HL-60/S4 (cell line): ENCODE data around the gene UGT1A5.
"Not testable (repeated sequence)": the region's sequence is repeated elsewhere in the genome, so short reads cannot be mapped to it uniquely, and the experiment has no call there.

Source experiments
- in situ Hi-C: fragments of 300-500 bp; cut with MboI; formaldehyde crosslinking; loops from 2 replicates; pipeline ENCODE4 v1.14.3; 2022; ENCODE audit warnings: low sequenced_read_pairs

The UGT1A5 gene

DNA sequence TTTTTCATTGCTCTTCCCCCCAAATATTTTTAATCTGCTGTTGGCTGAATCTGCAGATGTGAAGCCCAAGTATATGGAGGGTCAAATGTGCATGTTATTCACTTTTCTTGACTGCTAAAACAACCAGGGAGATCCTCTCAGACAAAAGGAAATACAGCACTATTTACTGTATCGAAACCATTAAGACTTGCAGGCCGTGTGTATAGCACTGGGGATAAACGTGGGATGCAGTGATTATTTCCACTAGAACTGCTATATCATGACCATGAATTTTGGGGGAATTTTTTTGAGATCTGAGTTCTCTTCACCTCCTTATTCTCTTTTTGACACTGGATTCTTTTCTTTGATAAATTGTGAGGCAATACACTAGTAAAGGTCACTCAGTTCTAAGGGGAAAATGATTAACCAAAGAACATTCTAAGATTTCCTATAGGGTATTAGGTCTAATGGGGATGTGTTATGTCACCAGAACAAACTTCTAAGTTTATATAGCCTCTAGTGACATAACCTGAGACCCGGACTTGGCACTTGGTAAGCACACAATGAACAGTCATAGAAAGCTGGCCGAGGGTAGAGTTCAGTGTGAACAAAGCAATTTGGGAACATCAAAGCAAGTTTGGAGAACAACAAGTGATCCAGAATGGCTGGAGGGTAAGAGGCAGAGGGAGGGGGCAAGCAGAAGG lies 32.5 kb downstream of the UGT1A5 start:
- in situ Hi-C loops: no loop called here

DNA sequence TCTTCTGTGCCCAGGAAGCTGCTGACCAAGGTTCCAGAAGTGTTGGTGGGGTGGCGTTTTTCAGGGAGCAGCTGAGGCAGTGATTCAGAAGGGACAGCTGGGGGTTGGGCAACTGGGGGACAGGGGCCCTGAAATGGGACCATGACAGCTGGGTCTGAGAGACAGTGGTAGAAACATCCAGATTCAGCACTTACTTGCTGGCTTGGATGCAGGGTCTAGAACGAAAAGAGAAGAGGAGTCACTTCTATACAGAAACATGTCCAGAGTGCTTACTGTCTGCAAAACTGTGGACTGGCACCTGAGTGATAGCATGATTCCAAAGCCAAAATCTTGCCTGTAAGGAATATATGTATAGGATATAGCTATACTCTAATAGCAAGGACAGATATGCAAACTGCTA lies 33.1 kb downstream of the UGT1A5 start:
- in situ Hi-C loops: not testable (repeated sequence)

DNA sequence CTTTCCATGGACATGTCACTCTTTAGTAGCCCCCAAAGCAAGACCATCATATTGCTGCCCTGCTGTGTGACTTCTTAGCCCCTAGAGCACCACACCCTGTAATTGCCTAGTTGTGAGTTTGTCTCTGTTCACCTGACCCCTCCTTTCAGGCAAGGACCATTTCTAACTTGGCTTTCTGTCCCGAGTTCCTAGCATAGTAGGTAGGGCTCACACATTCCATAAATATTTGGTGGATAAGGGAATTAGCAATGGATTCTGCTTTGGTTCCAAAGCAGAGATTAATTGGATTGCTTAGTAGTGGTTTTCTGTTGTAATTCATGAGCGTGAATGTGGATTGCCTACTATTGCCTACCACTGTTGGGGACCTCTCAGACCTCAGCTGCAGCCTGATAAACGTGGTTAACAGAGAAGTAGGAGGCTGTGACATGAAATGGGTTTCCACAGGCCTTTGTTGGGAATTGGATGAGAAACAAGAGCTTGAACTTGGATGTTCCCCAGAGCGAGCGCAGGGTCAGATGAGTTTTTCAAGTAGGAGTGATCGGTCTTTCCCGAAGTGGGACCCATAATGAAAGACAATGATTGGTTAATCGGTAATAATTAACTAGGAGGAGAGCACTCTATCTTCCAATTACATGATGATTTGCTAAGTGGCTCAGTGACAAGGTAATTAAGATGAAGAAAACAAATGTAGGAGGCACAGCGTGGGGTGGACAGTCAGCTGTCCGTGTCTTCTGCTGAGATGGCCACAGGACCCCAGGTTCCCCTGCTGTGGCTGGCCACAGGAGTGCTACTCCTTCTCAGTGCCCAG lies 34.0 kb downstream of the UGT1A5 start:
- in situ Hi-C loops: no loop called here

DNA sequence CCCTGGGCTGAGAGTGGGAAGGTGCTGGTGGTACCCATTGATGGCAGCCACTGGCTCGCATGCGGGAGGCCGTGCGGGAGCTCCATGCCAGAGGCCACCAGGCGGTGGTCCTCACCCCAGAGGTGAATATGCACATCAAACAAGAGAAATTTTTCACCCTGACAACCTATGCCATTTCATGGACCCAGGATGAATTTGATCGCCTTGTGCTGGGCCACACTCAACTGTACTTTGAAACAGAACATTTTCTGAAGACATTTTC lies 34.5 kb downstream of the UGT1A5 start:
- in situ Hi-C loops: no loop called here

DNA sequence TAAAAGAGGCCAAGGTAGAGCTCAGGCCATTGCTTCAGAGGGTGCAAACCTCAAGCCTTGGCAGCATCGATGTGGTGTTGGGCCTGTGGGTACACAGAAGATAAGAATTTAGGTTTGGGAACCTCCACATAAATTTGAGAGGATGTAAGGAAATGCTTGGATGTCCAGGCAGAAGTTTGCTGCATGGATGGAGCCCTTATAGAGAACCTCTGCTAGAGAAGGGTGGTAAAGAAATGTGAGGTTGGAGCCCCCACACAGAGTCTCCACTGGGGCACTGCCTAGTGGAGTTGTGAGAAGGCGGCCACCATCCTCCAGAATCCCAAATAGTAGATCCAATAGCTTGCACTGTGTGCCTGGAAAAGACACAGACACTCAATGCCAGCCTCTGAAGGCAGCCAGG lies 38.0 kb downstream of the UGT1A5 start:
- in situ Hi-C loops: not testable (repeated sequence)

DNA sequence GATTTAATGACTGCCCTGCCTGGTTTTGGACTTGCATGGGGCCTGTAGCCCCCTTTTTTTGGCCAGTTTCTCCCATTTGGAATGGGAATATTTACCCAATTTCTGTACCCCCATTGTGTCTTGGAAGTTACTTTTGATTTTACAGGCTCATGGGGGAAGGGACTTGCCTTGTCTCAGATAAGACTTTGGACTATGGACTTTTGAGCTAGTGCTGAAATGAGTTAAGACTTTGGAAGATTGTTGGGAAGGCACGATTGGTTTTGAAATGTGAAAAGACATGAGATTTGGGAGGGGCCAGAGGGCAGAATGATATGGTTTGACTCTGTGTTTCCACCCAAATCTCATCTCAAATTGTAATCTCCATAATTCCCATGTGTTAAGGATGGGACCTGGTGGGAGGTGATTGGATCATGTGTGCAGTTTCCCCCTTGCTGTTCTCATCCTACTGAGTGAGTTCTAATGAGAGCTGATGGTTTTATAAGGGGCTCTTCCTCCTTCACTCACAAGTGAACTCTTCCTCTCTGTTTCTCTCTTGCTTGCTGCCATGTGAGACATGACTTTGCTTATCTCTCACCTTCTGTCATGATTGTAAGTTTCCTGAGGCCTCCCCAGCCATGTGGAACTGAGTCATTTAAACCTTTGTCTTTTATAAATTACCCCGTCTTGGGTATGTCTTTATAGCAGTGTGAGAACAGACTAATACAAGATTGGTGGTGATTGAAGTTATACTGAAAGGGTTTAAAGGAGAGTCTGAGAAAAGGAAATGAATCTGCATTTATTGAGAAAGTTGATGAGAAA lies 38.7 kb downstream of the UGT1A5 start:
- in situ Hi-C loops: not testable (repeated sequence)

DNA sequence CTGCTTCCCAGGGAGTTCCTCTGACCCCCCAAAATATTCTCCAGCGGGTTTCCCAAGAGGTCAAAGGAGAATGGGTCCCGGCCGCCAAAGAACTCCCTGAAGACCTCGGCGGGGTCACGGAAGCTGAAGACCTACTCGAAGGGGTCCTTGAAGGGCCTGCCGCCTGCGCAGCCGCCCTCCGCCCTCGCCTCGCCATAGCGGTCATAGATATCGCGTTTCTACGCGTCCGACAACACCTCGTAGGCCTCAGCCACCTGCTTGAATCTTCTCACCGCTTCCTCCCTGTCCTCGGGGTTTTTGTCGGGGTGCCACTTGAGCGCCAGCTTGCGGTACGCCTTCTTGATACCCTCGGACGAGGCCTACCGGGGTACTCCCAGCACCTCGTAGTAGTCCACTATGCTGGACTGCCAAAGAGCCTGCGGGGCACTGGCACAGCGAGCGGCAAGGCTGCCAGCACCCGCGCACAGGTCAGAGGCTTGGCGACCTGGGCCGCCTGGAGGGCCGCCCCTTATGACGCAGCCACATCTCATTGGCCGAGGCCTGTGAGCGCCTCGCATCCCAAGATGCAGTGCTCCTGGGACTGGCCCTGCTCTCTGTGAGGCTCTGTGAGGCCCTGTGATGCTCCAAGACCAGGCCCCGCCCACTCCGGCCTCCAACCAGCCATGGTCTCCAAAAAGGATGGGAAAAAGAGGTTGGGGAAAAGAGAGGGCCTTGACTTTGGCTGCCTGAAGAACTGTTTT lies 42.3 kb downstream of the UGT1A5 start:
- in situ Hi-C loops: no loop called here

DNA sequence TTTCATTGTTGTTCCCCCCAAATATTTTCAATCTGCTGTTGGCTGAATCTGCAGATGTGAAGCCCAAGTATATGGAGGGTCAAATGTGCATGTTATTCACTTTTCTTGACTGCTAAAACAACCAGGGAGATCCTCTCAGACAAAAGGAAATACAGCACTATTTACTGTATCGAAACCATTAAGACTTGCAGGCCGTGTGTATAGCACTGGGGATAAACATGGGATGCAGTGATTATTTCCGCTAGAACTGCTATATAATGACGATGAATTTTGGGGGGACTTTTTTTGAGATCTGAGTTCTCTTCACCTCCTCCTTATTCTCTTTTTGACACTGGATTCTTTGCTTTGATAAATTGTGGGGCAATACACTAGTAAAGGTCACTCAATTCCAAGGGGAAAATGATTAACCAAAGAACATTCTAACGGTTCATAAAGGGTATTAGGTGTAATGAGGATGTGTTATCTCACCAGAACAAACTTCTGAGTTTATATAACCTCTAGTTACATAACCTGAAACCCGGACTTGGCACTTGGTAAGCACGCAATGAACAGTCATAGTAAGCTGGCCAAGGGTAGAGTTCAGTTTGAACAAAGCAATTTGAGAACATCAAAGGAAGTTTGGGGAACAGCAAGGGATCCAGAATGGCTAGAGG lies 43.8 kb downstream of the UGT1A5 start:
- in situ Hi-C loops: no loop called here

DNA sequence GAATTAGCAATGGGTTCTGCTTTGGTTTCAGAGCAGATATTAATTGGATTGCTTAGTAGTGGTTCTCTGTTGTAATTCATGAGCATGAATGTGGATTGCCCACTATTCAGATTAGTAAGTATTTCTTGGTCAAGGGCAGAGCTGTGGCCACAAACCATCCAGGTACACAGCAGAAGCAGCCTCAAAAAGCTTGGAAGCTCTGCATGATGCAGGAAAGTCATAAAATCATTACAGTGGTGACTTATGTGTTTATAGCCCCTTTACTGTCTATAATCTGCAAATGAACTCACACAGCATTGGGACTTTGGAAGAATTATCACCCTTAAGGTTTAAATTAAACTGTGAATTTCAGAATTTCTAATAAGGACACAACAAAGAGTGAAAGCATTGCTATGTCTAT lies 45.4 kb downstream of the UGT1A5 start:
- in situ Hi-C loops: no loop called here

DNA sequence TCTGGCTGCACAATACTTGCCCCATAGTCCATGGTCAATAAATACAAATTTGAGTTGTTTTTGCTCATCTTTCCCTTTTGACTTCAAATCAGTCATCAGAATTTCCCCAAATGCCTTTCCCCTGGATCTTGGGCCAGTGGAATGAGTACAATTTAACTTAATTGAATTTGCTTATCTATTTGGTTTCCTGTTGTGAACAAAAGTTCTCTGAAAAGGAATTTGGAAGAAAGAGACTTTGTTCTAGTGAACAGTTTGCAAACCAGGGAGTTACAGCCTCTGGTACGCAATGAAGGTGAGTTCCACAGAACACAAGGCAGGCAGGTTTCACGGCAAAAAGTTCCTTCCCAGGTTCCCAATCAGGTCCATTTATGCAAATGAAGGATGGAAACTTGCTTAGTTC lies 46.1 kb downstream of the UGT1A5 start:
- in situ Hi-C loops: no loop called here

DNA sequence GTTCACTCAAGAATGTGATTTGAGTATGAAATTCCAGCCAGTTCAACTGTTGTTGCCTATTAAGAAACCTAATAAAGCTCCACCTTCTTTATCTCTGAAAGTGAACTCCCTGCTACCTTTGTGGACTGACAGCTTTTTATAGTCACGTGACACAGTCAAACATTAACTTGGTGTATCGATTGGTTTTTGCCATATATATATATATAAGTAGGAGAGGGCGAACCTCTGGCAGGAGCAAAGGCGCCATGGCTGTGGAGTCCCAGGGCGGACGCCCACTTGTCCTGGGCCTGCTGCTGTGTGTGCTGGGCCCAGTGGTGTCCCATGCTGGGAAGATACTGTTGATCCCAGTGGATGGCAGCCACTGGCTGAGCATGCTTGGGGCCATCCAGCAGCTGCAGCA lies 47.3 kb downstream of the UGT1A5 start, which contains the start of gene UGT1A1:
UGT1A1 (plus strand) TSS at position 228 of the 400 bp plus-strand sequence; CDS start at position 246, 18 bp downstream.
- in situ Hi-C loops: no loop called here

DNA sequence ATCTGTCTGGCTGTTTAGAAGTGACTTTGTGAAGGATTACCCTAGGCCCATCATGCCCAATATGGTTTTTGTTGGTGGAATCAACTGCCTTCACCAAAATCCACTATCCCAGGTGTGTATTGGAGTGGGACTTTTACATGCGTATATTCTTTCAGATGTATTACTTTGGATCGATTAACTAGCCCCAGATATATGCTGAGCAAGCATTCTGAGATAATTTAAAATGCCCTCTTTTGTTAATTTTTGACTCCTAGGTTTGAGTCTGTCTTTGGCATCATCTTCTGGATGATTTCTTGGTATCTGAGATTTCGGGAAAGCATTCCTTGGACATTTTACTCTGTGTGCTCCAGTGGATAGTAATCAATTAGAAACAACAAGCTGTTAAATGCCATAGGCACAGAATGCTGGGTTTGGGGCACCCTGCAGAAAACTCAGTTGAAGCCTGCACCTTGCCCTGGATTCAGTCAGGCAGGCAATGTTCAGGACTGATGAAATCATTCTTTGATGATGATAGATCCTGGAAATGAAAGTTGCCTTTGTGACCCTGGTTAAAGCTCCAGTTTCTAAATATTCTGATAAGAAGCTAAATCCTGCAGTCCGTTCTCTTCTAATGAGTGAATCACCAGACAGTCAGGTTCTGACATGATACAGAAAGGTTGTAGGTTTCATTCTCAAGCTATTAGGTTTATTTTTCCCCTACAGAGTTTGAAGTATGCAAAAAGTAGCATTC lies 48.5 kb downstream of the UGT1A5 start:
- in situ Hi-C loops: no loop called here

DNA sequence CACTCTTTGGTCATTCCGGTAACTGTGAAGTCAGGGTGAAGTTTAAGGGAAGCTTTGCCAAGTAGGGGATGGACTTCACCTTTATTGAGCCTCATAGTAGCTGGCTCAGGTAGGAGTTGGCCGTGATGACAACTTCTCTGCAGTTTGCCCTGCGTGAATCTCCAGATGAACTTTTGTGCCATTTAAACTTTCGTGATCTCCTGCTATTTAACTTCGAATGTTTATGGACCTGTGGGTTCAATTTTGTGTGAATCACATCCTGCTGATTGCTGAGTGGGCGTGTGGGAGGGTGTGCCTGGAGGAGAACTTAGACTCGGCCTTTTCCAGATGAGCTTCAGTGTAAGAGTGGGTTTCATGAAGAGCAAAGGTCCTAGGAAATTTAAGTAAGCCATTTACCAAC lies 51.6 kb downstream of the UGT1A5 start:
- in situ Hi-C loops: no loop called here

DNA sequence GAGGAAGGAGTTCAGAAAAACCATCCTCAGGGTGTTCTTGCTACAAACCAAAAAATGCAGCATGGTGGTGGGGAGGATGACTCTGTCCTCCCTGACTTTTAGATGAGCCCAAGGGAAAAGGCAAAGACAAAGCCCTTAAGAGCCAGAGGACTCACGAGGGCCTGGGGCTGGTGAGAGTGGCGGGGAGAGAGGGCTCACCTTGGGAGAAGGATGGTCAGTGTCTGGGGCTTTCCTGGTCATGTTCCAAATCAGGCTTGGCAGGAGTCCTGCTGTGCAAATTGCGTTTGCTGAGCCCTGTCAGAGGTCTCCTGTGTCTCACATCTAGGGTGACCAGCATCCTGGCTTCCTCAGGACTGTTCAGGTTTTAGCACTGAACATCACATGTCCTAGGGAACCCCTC lies 52.1 kb downstream of the UGT1A5 start:
- in situ Hi-C loops: no loop called here

DNA sequence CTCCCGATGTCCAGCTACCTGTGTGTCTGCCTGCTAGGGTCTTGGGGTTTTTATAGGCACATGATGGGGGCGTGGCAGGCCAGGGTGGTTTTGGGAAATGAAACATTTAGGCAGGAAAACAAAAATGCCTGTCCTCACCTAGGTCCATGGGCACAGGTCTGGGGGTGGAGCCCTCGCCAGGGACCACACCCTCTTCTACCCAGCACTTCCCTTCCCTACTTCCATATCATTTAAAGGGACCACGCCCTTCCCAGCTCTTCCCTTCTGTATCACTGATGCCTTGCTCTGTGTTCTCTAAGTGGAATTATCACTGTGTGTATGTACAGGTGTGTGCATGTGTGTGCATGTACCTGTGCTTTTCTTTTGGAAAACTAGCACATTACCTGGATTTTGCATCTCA lies 53.7 kb downstream of the UGT1A5 start:
- in situ Hi-C loops: no loop called here

DNA sequence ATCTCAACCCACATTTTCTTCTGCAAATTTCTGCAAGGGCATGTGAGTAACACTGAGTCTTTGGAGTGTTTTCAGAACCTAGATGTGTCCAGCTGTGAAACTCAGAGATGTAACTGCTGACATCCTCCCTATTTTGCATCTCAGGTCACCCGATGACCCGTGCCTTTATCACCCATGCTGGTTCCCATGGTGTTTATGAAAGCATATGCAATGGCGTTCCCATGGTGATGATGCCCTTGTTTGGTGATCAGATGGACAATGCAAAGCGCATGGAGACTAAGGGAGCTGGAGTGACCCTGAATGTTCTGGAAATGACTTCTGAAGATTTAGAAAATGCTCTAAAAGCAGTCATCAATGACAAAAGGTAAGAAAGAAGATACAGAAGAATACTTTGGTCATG lies 55.4 kb downstream of the UGT1A5 start:
- in situ Hi-C loops: no loop called here

DNA sequence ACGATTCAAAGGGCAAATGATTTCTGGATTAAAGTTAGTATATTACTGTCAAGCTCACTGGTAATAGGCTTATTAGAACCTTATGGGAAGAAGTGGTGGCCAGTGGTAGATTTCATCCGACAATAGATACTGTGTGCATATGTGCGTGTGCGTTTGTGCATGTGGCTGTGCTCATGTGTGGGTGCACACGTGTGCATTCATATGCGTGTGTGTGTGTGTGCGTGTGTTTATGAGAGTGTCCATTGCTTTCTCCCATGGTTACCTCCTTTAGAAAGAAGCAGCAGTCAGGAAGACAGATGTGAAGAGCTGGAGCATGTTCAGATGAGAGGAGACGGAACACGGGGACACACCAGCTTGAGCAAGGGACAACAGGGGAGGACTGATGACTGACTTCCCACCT lies 56.6 kb downstream of the UGT1A5 start:
- in situ Hi-C loops: no loop called here

DNA sequence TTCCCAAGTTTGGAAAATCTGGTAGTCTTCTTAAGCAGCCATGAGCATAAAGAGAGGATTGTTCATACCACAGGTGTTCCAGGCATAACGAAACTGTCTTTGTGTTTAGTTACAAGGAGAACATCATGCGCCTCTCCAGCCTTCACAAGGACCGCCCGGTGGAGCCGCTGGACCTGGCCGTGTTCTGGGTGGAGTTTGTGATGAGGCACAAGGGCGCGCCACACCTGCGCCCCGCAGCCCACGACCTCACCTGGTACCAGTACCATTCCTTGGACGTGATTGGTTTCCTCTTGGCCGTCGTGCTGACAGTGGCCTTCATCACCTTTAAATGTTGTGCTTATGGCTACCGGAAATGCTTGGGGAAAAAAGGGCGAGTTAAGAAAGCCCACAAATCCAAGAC lies 59.4 kb downstream of the UGT1A5 start:
- in situ Hi-C loops: no loop called here

DNA sequence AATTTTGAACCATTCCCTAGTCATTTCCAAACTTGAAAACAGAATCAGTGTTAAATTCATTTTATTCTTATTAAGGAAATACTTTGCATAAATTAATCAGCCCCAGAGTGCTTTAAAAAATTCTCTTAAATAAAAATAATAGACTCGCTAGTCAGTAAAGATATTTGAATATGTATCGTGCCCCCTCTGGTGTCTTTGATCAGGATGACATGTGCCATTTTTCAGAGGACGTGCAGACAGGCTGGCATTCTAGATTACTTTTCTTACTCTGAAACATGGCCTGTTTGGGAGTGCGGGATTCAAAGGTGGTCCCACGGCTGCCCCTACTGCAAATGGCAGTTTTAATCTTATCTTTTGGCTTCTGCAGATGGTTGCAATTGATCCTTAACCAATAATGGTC lies 59.9 kb downstream of the UGT1A5 start:
- in situ Hi-C loops: no loop called here

DNA sequence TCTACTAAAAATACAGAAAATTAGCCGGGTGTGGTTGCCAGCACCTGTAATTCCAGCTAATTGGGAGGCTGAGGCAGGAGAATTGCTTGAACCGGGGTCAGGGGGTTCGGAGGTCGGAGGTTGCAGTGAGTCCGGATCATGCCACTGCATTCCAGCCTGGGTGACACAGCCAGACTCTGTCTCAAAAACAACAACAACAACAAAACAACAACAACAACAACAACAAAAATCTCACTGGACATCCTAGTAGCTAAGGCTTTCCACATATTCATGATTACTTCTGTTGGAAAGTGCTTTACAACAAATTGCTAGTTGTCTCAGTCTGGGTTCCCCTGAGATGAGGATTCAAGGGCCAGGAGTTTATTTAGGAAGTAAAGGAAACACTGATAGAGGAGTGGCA lies 61.1 kb downstream of the UGT1A5 start:
- in situ Hi-C loops: no loop called here
